DND-41 (cell line): ENCODE measurements around the gene ARL2BP.

Experiments
- ATAC-seq: fragments of 200-7000 bp; cut with Tn5 transposase; 3 replicates; pipeline ENCODE4 v1.9.1; 2021; ENCODE audit warnings: low read depth; ENCODE audit not compliant: insufficient read depth
- DNase-seq: peaks from one replicate; pipeline ENCODE4 v3.0.0-alpha.2; 2020
- H2AFZ ChIP-seq: 2 replicates; pipeline ENCODE4 v1.6.0; 2012; ENCODE audit warnings: low read depth, low read length
- H3K27ac ChIP-seq: 2 replicates; pipeline ENCODE4 v1.5.1; 2012; ENCODE audit warnings: low read length, inconsistent platforms
- H3K27me3 ChIP-seq: fragments of 200-600 bp; sonication (generic); 2 replicates; pipeline ENCODE4 v1.6.0; 2012; ENCODE audit warnings: low read length, mild to moderate bottlenecking, inconsistent platforms; ENCODE audit not compliant: insufficient read depth, poor library complexity
- H3K36me3 ChIP-seq: 2 replicates; pipeline ENCODE4 v1.5.1; 2012; ENCODE audit warnings: low read length, inconsistent platforms; ENCODE audit not compliant: insufficient read depth
- H3K4me1 ChIP-seq: 2 replicates; pipeline ENCODE4 v1.5.1; 2012; ENCODE audit warnings: mild to moderate bottlenecking, low read length; ENCODE audit not compliant: insufficient read depth
- H3K4me2 ChIP-seq: 2 replicates; pipeline ENCODE4 v1.6.0; 2012; ENCODE audit warnings: mild to moderate bottlenecking, moderate library complexity, low read length, inconsistent platforms; ENCODE audit not compliant: insufficient read depth
- H3K4me3 ChIP-seq, 2 experiments: fragments of 200-600 bp in 1 of 2; shearing (Covaris generic) in 1 of 2; 2 replicates each; pipeline ENCODE4 v1.5.1; 2012 to 2016; ENCODE audit warnings: inconsistent platforms in 2 of 2, low read length in 2 of 2, mild to moderate bottlenecking in 2 of 2, low read depth in 1 of 2, moderate library complexity in 1 of 2
- H3K79me2 ChIP-seq: 2 replicates; pipeline ENCODE4 v1.6.0; 2012; ENCODE audit warnings: low read length, inconsistent platforms; ENCODE audit not compliant: insufficient read depth
- H3K9ac ChIP-seq: 2 replicates; pipeline ENCODE4 v1.6.0; 2012; ENCODE audit warnings: low read depth, mild to moderate bottlenecking, inconsistent platforms, low read length, moderate library complexity
- H3K9me3 ChIP-seq: 2 replicates; pipeline ENCODE4 v1.5.1; 2012; ENCODE audit warnings: low read length, moderate library complexity, mild to moderate bottlenecking, inconsistent platforms; ENCODE audit not compliant: insufficient read depth, severe bottlenecking
- H4K20me1 ChIP-seq: 2 replicates; pipeline ENCODE4 v1.6.0; 2012; ENCODE audit warnings: low read length; ENCODE audit not compliant: insufficient read depth
- CTCF ChIP-seq: IDR thresholded peaks from 2 replicates; pipeline ENCODE4 v1.5.1; 2012; ENCODE audit warnings: borderline replicate concordance, low read length, moderate library complexity, mild to moderate bottlenecking; ENCODE audit not compliant: poor library complexity, severe bottlenecking; ENCODE audit errors: extremely low read depth
- EZH2 ChIP-seq: IDR thresholded peaks from 3 replicates; pipeline ENCODE4 v1.6.1; 2012; ENCODE audit warnings: borderline replicate concordance, low read depth, mild to moderate bottlenecking, moderate library complexity, low read length, inconsistent platforms; ENCODE audit not compliant: severe bottlenecking

ARL2BP gene

DNA sequence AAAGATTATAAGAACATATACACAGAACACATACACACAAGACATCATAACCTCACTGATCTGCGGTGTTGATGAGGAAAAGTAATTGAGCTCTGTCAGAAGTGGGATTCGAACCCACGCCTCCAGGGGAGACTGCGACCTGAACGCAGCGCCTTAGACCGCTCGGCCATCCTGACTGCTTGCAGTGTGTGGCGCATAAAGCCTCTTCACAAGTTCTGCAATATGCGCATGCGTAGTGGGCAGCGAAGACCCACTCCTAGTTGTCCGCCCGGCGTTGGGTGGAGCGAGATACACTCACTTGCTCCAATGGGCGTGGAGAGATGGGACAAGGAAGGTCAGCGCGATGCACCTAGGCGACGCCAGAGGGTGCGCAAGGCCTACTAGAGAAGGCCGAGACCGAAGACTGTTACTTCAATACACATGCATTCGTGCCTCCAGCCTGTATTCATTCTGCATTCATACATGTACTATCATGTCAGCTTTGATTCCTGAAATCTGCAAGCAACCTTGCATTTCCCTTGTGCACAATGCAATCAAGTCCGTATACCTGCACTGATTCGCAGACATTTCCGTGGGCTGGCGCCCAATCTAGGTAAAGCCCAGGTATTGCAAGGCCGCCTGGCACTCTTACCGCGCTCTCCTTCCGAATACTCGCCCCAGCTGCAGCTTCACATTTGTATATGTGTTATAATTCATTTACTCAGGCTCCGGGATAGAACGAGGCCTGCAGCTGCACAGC is 55.5 kb downstream of the ARL2BP start:
- H3K4me1 ChIP-seq, result peaks cover 22% of the 10 kb centered on the region
- peak overlapping the region; percentile 68; the same call in 1 of the 2 replicates for H3K27ac ChIP-seq
- H3K79me2 ChIP-seq, result no peaks in the 10 kb centered on the region
- peak overlapping the region; percentile 52 for H3K9ac ChIP-seq
- H4K20me1 ChIP-seq, result no peaks in the 10 kb centered on the region
- H3K27me3 ChIP-seq, result no peaks in the 10 kb centered on the region
- H2AFZ ChIP-seq, result peak overlapping the region; percentile 68
- no peaks in the 10 kb centered on the region for H3K9me3 ChIP-seq
- peak; percentile 91 for ATAC-seq
- no peaks in the 10 kb centered on the region for H3K36me3 ChIP-seq
- H3K4me2 ChIP-seq, result peak overlapping the region; percentile 71
- H3K4me3 ChIP-seq, result peak overlapping the region; percentile 23 to 59; a peak in 3 of 4 replicates
- peak; percentile 99 for TF ChIP-seq CTCF
- TF ChIP-seq EZH2, result no peak
- peak; percentile 98 for DNase-seq

GRCh38 chr16:57301126-57301817 is 56.2 kb downstream of the ARL2BP start:
- TF ChIP-seq CTCF, result no peak
- no peaks in the 10 kb centered on the region for H4K20me1 ChIP-seq
- no peak overlapping the region for H3K9ac ChIP-seq
- H2AFZ ChIP-seq, result peak overlapping the region; percentile 17; the same call in 1 of the 2 replicates
- no peak for ATAC-seq
- no peak for DNase-seq
- peak overlapping the region; percentile 71 for H3K4me2 ChIP-seq
- peaks cover 22% of the 10 kb centered on the region for H3K4me1 ChIP-seq
- H3K79me2 ChIP-seq, result no peaks in the 10 kb centered on the region
- no peak overlapping the region for H3K27ac ChIP-seq
- H3K4me3 ChIP-seq, result peak overlapping the region in 1 of 2 experiments; percentile 59; a peak in 2 of 4 replicates
- no peaks in the 10 kb centered on the region for H3K27me3 ChIP-seq
- no peaks in the 10 kb centered on the region for H3K36me3 ChIP-seq
- no peaks in the 10 kb centered on the region for H3K9me3 ChIP-seq
